Measurements from ENCODE around the gene N4BP3.

N4BP3 gene

GRCh38 chr5:178150977-178151734, 37.8 kb downstream of the N4BP3 start:
- DNase-seq (ENCODE audit: low spot score), result no peak

- DNase-seq (ENCODE audit: low spot score), result no peak
These were observed 39.4 kb downstream of the N4BP3 start for GRCh38 chr5:178152491-178153444.

GRCh38 chr5:178153530-178154340, 40.4 kb downstream of the N4BP3 start, which contains the start of gene NHP2:
Gene NHP2 (minus strand): TSS chr5:178153885. CDS start chr5:178153817, 68 bp downstream.
- peak; percentile 99 for DNase-seq (ENCODE audit: low spot score)

- DNase-seq (ENCODE audit: low spot score), result no peak
These were observed 41.7 kb downstream of the N4BP3 start for GRCh38 chr5:178155065-178155464.

- no peak for DNase-seq (ENCODE audit: low spot score)
These were observed 46.8 kb downstream of the N4BP3 start for GRCh38 chr5:178160176-178160575.

GRCh38 chr5:178162481-178162880, 49.1 kb downstream of the N4BP3 start:
- DNase-seq (ENCODE audit: low spot score), result no peak

- peak; percentile 58 for DNase-seq (ENCODE audit: low spot score)
These were observed 50.7 kb downstream of the N4BP3 start for GRCh38 chr5:178163772-178164735.

- no peak for DNase-seq (ENCODE audit: low spot score)
These were observed 52.2 kb downstream of the N4BP3 start for GRCh38 chr5:178165581-178165980.

GRCh38 chr5:178170455-178170854, 57.1 kb downstream of the N4BP3 start:
- no peak for DNase-seq (ENCODE audit: low spot score)

GRCh38 chr5:178174456-178174855, 61.1 kb downstream of the N4BP3 start:
- DNase-seq (ENCODE audit: low spot score), result no peak
